GM18873 (cell line): Measurements from ENCODE around the gene CRAMP1.
"Not testable (repeated sequence)": the region's sequence is repeated elsewhere in the genome, so short reads cannot be mapped to it uniquely, and the experiment has no call there.

Experiments used
- ATAC-seq: cut with Tn5 transposase; IDR thresholded peaks from one replicate; pipeline ENCODE4 v1.9.1; 2021; ENCODE audit warnings: mild to moderate bottlenecking, moderate library complexity, moderate number of reproducible peaks; ENCODE audit not compliant: unreplicated experiment, low FRiP score

Gene CRAMP1

DNA sequence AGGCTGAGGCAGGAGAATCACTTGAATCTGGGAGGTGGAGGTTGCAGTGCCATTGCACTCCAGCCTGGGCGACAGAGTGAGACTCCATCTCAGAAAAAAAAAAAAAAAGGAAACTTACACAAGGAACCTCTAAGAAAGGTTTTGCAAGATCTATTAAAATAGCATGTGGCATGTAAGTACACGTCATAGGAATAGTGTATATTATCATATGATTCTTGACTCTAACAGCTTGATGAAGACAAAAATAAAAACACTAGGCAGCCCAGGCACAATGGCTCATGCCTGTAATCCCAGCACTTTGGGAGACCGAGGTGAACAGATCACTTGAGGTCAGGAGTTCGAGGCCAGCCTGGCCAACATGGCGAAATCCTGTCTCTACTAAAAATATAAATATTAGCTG is 16.6 kb upstream of the CRAMP1 start:
- not testable (repeated sequence) for ATAC-seq

DNA sequence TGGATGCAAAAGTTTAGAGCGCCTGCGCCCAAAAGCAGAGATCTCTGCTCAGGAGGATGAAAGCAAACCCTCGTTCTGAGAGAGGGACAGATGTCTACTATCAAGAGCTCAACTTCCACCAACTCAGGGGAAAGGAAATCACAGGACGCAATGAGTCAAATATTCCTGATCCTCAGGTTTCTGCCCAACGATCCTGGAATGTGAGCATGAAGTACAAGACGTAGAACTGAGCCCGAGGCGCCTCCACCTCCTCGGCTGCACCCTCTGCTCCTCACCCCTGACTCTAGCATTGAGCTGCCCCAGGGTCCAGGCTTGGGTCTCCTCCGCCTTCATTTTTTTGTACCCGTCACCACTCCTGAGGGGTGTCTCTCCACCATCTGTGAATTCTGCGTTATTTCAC is 15.6 kb upstream of the CRAMP1 start:
- ATAC-seq: no peak

DNA sequence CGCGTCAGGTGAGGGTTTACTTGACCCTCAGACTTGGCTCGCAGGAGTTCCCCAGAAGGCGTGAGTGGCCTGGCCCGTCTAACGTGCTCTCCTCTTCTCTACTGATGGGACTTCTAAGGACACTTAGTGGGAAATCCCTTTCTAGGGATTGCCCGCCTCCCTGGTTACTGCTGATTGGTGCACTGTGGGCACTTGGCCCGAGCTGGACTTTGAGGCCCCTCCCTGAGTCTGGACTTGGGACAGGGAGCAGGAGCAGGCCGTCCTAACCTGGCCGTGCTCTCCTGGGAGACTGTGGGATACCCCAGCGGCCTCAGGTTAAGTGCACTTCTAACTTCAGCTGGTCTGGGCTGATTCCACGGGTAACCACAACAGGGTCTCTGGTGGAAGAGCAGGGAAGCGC is 15.0 kb upstream of the CRAMP1 start:
- ATAC-seq: no peak

DNA sequence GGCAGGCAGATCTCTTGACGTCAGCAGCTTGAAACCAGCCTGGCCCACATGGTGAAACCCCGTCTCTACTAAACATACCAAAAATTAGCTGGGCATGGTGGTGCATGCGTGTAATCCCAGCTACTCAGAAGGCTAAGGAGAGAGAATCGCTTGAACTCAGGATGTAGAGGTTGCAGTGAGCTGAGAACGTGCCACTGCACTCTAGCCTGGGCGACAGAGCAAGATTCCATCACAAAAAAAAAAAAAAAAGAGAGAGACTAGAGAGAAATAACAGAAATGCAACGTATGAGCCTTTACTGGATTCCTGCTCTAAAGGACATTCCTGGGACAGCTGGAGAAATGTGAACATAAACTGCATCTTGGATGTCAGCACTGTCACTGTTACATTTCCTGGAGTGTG is 11.1 kb upstream of the CRAMP1 start:
- no peak for ATAC-seq

DNA sequence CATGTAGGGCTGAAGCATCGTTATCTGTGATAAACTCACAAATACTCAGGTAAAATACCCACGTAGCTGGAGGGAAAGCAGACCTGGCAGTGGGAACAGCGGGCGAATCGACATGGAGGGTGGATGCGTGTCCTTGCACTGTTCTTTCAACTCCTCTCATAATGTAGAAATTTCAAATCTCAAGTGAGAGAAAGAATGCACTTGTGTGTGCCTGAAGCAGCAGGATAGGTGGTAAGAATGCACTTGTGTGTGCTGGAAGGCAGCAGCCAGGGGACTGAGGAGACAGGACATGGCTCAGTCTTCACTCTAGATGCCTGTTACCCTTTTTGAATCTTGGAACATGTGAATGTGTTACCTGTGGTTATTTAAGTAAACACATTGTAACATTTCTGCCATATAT is 10.7 kb upstream of the CRAMP1 start:
- ATAC-seq: no peak

DNA sequence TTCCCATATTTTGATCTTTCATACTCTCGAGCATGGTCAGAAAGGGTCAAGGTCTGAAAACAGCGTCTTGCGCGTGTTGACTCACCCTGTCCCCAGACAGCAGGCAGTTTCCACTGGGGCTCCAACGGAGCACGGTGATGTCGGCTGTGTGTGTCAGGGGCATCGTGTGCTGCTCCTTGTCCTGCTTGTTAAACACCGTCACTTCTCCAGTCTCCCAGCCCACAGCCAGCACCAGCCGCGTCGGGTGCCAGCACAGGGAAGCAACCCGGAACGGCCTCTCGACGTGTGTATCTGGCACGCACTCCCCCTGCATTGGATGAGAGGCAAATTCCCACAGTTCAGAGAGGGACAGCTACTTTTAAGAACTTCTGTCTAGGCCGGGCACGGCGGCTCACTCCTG is 9.9 kb upstream of the CRAMP1 start:
- no peak for ATAC-seq

DNA sequence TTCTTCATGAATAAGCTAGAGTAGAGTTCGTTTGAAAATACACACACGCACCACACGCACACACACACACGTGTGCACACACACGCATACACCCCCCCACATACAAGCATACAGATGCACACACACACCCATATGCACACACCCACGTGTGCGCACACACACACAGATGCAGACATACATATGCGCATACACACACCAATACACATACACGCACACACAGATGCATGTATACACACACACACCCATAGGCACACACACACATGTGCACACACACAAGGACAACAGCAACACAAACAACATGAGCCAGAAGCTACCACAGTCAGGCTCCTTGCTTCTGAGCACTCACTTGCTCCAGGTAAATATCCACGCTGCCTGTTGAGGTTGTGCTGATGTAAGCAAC is 5.4 kb upstream of the CRAMP1 start:
- ATAC-seq: no peak

DNA sequence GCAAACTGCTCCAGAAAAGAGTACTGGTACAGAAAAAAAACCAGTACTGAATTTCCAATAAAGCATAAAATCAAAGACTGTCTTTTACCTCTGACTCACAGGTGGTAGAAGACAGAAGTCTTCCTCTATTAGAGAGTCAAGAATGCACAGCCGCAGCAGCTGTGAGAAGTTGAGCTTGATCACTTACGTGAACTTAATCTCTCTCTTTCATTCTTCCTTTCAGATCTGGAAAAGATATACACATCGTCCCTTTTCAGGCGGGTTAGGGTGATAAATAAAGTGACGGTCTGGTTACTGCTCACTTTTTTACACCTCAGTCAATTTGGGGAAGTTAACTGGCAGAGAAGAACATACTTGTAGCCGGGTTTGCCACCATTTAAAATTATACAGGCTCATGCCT is 4.2 kb upstream of the CRAMP1 start:
- ATAC-seq: no peak

DNA sequence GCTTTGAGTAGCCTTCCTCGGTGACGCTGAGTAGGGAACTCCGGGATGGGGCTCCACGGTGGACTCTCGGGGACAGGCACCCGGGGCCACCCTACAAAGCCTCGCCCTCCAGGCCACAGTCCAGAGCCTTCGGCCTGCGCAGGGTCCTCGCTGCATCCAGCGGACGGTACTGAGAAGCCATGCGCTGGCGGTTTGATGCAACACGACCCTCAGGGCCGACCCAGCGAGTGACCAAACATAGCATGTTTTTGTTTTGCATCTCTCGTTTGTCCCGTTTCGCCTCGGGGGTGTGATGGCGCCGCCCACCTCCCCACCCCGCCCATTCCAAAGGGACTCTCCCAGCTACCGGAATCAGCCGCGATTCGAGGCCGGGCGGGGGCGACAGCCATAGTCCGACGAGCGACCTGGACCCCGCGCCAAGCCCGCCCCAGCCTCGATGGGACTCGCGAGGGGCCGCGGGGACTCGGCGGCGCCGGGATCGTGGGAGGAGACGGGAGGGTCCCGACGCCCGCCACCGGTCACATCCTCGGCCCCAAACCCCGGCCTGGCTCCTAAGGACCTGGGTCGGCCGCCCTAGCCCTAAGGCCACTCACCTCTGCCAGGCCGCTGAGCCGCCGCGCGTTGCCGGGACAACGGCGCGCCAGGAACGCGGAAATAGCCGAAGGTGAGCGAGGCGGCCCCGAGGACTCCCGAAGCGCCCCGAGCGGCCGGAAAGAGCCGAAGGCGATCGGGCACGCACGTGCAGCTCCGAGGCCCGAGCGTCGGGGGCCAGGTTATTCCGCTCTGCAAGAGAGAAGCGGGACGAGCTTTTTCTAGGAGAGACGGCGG is 1.9 kb upstream of the CRAMP1 start:
- no peak for ATAC-seq

DNA sequence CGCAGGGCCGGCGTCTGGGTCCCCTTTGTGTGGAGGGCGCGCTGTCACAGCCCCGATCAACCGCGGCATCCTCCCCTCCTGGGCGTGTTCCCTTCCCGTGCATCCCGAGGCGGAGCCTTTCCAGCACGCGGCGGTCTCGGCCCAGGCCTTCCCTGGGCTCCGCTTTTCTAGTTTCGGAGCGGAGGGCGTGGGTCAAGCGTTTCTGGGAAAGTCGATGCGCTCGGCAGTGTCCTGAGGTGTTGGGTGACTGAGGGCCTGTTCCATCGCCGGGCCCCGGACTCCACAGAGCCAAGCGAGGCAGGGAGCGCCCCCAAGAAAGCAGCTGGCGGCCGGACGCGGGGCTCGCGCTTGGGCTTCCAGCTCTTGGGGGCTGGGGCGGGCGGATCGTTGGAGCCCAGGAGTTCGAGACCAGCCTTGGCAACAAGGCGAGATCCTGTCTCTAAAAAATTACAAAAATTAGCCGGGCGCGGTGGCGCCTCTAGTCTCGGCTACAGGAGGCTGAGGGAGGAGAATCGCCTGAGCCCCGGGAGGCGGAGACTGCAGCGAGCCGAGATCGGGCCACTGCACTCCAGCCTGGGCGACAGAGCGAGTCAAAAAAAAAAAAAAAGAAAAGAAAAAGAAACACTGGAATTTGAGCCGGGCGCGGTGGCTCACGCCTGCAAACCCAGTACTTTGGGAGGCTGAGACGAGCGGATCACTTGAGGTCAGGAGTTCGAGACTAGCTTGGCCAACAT is 1.1 kb upstream of the CRAMP1 start:
- no peak for ATAC-seq

DNA sequence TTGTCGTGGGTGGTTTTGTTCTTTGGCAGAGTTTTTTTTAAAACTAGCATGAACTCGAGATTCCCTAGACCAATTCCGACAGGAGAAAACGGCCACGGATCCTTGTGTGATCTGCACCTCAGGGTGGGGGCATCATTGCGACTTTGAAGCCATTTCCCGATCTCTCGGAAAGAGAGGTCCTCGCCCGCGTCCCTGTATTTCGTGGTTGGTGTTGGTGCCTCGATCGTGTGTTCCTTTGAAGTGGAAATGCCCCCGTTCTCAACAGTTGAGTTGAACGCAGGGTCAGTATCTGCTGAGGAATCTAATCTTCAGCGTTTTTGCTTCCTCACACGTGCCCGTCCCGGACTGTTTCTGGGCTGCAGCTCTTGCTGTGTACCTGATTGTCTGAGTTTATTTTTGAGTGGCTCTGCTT is 1.1 kb downstream of the CRAMP1 start:
- ATAC-seq: no peak

DNA sequence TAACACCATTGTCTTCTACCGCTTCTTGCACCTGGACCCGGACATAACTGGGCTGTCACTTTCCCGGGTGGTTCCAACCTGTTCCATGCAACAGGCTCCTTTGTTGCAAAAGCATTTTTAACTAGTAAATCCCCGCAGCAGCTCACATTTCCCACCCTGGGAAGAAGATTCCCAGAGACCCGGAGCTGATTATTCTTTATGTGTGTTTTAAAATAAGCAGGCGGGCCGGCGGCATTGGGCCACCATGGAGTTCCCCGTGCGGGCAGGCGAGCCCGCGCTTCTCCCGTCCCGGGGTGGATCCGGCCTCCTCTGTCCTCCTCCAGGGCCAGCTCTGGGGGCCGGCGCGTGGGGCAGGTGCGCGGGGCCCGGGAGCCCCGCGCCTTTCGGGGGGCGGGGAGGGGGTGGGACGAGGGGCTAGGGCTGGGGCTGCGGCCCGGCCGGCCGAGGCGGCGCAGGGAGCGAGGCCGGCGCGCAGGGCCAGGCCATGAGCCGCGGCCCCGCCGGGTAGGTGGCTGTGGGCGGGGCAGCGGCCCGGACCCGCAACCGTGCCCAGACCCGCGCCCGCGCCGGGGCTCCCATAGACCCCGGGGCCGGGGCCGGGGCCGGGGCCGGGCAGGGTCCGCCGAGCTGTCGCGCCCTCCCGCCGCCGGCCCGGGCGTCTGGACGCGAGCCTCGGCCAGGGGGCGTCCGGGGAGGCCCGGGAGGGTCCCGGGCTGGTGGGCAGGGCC is 1.7 kb downstream of the CRAMP1 start:
- no peak for ATAC-seq

DNA sequence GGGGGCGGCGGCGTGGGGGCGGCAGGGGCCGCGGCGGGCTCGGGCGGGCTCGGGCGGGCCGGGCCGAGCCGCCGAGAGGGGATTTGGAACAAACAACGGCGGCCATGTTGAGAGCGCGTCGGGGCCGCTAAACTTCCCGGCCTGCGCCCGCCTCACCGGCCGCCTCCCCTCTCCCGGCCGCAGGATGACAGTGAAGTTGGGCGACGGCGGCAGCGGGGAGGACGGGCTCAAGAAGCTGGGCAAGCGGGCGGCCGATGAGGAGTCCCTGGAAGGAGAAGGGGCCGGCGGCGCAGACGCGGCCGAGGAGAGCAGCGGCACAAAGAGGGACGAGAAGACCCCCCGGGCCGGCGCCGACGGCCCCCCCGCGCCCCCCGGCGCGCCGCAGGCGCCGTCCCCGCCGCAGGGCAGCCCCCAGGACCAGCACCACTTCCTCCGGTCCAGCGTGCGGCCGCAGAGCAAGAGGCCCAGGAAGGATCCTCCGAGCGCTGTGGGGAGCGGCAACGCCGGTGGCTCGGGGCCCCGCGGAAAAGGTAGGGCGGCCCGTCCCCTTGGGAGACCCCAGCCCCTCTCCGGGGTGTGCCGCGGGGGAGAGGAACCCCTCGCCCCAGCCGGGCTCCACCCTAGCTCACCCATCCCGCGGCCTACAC is 2.4 kb downstream of the CRAMP1 start:
- ATAC-seq: no peak

DNA sequence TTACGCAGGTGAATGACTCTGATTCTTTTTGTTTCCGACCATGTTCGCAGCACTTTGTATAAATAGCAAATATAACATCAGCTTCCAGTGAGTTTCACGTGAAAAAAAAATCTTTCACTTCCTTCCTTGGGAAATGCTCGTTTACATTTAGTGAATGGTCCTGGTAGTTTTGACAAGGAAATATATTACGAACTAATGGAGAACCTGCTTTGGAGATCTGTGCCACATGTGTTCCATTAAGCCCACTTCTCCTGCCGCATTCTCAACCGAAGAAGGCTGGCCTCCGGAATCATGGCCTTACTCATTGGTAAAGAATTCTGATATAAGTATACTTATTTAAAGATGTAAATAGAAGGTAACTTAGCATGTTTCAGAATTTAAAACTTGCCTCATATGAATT is 3.6 kb downstream of the CRAMP1 start:
- ATAC-seq: no peak

DNA sequence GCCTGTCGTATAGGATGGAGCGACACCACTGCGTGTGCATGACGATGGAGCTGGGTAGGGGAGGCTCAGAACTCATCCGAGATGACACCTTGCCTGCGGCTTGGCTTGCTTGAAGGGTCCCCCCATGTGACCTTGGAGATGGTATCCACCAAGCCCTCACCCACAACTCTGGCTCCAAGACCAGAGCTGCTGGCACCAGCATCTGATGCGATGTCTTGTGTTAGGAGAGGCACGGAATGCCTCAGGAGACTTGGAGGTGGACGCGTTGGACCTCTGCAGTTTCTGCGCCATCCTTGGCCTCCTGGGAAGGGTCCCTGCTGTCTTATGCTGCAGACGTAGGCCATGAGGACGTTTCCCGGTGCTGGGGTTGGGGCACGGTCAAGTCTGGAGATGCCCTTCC is 7.8 kb downstream of the CRAMP1 start:
- ATAC-seq: no peak

DNA sequence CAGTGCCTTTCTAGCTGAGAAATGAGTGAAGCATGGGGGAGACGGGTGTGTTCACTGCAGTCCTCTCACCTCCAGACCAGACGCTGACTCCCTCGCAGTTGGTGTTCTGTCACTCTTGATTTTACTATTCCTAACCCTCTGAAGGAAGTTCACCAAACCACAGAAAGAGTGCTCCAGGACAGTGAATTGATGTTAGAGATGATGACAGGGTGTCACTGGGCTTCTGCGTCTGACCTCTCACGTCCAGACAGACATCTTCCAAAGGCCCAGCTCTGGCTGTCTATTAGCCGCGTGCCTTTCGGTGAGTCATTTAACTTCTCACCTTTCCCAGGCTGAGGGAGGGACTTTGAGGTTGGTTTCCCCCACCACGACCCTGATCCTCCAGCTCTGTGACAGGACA is 8.2 kb downstream of the CRAMP1 start:
- no peak for ATAC-seq

DNA sequence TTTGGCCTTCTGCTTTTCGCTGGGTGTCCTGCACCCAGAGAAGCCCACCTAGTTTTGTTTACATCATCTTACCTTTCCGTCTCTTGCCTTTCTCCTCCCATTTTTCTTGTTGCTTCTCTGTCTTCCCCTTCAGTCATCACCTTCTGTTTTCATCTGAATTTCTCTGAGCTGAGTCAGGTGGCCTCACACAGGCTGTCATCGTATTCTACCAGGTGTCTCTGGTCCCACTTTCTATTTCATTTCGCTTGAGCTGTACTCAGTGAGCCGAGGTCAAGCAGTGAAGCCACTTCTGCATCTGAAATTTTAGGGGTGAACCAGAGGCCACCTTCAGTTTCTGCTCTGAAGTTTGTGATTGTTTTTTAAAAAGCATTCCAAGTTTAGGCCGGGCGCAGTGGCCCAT is 9.7 kb downstream of the CRAMP1 start:
- no peak for ATAC-seq

DNA sequence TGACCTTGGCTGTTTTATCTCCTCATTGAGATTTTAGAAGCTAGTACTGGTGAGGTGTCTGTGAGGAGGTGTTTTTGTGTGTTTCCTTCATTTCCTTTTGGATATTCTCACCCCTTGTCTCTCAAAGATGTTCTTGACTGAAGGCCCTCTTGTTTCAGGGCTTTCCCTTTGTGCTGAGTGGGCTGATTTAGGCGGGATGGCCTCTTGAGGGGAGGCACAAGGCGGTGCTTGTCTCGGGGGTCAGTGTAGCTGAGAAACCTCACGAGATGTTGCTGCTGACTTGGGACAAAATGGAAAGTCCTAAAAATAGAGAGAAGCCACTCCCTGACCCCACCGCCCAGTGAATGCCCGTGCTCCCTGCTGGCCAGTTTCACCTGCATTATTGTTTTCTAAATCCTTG is 14.2 kb downstream of the CRAMP1 start:
- no peak for ATAC-seq

DNA sequence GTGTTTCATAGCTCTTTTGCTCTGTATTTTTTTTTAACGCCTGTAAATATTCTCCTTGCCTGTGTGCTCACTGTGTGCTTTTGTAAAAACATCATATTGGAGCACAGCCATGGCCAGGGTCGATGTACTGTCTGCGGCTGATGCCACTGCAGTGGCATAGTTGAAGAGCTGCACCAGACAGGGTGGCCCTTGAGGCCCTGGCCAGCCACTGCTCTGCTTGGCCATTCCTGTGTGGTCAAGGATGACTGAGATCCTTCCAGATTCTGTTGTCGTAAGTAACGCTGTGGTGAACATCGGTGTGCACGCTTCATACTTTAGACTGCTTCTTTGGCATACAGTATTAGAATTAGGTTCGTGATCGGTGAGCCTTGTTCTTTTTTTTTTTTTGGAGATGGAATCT is 14.6 kb downstream of the CRAMP1 start:
- no peak for ATAC-seq

DNA sequence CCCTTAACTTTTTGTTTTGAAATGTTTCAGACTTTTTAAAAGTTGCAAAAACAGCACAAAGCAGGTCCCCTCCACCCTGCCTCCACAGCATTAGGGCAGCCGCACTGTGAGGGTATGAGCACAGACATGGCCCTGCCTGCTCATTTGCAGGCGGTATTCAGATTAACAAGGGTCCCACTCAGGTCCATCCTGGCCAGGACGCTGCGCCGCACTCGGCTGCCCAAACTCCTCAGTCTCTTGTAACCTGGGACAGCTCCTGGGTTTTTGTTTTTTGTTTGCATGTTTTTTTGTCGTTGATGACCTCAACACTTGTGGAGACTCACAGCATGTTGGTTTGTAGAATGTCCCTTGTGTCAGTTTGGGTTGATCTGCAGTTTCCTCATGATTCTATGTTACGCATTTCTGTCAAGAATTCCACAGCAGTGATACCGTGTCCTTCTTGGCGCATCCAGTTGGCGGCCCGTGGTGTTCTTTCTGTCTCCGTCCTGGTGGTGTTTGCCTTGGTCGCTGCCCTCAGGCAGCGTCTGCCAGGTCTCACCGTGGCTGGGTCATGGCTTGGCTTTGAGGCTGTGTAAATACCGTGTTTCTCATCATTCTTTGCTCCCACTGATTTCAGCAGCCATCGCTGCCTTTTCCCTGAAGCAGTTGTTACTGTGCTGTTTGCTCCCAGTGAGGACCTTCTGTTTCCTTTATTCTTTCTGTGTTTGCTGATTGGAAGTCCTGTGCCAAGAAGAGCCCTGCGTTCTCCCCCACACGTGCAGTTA is 18.5 kb downstream of the CRAMP1 start:
- no peak for ATAC-seq
